GM19468 (cell line): Measurements from ENCODE around the gene PJVK.

Experiments used
- ATAC-seq: cut with Tn5 transposase; IDR thresholded peaks from one replicate; pipeline ENCODE4 v1.9.1; 2021; ENCODE audit warnings: mild to moderate bottlenecking, moderate library complexity, moderate number of reproducible peaks; ENCODE audit not compliant: unreplicated experiment; ENCODE audit errors: extremely low read depth

The PJVK gene

DNA sequence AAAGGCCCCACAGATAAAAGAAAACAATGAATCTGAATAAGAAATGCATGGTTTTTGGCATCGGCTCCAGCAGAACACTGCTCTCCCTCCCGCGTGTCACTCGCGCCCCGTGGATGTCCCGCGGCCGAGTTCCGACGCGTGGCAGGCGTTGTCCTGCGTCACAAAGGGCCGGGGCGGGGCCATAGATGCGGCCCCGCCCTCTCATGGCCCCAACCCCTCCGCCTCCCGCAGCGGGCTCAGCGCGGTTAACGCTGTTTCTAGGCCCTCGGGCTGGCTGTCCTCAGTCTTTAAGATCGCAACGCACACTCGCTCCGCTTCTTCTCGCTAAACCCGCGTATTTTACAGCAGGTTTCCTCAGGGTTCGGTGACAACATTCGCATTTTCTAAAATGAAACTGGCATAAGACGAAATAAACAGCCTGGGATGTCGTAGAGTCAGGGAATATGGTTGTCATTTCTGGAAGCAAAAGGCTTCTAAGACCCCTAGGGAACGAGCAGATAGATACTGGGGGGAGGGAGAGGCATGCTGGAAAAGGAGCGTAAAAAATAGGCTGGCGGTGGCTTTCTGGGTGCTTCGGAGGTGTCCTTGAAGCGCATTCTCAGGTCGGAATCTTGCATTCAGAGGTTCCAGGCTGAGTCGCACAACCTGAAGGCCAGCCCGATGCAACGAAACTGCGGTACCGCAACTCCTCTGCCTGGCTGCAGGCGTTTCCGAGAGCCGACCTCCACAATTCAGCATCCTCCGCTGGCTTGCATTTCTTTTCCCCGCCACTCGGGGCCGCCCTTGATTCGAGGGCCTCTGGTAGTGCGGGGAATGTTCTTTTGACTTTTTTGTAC, 27.5 kb downstream of the PJVK start, which contains the start of gene FKBP7:
Gene FKBP7 (minus strand): TSS at position 162 of the 836 bp plus-strand sequence. CDS start 101 bp downstream, at position 61.
- ATAC-seq, result peak; percentile 8

DNA sequence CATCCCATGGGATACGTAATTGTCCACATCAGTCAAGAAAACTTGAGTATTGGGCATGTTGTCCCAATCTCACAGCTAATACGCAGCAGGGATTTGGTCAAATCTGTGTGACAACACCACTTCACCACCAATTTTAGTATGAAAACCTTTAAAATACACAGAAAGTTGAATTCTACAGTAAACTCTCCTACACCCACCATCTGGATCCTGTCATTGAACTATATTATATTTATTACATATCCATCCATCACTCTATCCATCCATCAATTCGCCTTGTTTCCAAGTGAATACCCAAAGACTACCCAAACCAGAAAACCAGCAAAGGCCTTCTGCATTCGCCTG, 28.1 kb downstream of the PJVK start:
- ATAC-seq, result no peak

- no peak for ATAC-seq
Observed at GRCh38 chr2:178479758-178480226, 28.6 kb downstream of the PJVK start.

DNA sequence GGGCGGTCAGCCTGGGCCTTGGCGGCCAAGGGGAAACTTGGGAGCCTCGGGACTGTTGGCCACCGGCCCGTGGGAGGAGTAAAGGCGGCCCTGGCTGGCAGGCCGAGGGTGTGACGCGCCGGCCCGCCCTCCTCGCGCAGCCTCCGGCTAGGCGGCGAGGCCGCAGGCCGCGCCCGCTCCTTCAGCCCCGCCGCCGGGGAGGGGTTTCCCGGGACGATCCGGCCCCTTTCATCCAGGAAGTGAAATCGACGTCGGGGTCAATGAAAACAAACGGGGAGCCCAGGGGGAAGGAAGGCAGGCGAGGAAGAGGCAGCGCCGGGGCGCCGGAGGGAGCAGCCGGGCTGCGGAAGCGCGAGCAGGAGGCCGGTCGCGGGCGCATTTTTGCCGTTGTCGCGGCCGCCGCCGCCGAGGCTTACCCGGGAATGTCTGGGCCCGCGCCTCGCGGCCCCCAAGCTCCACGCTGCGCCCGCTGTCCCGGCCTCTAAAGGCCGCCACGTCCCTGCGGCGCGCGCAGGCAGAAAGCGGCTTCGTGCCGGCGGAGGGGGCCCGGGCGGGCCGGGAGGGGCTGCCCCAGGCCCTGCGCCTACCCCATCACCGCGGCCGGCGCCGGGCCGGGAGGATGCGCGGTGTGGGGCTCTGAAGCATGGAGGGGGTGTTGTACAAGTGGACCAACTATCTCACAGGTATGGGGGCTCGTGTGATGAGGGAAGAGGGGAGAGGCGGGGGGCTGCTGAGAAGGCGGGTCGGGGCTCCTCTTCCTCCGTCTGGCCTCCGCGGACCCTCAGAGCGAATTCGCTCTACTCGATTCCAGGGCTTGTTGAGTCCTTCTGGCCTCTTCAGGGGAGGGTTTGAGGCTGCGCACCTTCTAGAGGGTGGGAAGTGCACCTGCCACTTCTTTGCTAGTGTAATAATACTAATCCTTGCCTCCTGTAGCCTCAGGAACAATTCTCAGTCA, 29.3 kb downstream of the PJVK start, which contains the start of gene PLEKHA3:
Gene PLEKHA3 (plus strand): TSS at position 231 of the 955 bp plus-strand sequence. CDS start 413 bp downstream, at position 644.
- ATAC-seq, result peak; percentile 71

GRCh38 chr2:178482437-178482836, 31.3 kb downstream of the PJVK start:
- ATAC-seq, result peak; percentile 20

- no peak for ATAC-seq
Observed at GRCh38 chr2:178484245-178485041, 33.3 kb downstream of the PJVK start.

DNA sequence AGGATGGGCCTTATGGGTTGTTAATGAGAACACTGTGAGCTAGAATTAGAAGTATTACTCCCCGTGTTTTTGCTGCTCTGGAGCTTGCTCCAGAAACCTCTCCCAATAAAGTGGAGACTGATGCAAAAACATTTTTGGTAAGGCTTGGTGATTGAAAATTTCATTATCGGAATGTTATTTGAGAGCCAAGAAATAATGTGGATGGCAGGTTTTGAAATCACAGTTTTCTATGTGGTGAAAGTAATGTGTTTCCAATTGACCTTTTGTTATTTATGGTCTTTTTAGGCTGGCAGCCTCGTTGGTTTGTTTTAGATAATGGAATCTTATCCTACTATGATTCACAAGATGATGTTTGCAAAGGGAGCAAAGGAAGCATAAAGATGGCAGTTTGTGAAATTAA, 34.2 kb downstream of the PJVK start:
- no peak for ATAC-seq

GRCh38 chr2:178491612-178492011, 40.4 kb downstream of the PJVK start:
- ATAC-seq, result no peak

DNA sequence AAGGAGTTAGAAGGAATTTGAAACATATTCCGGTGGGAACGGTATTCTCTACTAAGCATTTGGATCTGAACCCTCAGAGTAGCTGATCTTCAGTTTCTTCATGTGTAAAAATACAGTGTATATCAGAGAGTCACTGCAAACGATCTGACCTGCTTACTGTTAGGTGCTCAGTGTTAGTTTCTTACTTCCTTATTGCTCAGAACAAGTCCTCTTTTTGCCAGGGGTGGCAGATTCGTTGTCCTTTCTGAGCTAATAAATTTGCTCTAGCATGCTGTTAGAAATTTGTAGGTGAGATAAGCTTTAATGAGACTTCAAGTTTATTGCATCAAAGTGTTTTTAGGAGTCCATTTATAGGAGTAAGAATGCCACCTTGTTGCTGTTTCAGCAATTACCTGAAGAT, 44.9 kb downstream of the PJVK start:
- no peak for ATAC-seq

DNA sequence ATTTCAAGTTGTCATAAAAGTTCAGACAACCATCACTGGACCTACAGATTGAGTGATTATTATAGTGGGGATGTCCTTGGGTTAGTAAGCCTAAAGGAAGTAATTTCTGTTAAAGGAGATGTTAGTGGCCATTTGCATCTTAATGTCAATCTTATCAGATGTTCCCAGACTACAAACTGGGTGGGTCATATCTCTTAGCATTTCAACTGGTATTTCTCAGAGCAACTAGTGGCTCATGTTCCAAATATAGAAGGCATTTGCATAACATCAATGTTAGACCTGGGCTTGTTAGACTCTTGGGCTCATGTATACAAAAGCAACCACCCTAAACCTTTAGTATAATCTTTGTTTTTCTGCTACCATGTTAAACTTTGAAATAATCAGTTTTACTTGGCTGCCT, 47.0 kb downstream of the PJVK start:
- ATAC-seq, result no peak

DNA sequence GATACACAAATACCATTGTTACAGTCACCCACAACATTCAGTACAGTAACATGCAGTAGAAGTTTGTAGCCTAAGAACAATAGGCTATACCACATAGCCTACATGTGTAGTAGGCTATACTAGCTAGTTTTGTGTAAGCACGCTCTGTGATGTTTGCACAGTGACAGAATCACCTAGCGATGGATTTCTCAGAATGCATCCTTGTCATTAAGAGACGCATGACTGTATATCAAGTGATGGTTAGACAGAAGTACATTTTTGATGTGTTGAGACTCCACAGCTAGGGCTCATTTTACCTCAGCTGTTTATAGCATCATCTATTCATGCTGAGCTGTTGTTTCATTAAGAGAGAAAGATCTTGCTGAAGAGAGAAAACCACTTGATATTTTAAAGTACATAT, 48.5 kb downstream of the PJVK start:
- ATAC-seq, result no peak

DNA sequence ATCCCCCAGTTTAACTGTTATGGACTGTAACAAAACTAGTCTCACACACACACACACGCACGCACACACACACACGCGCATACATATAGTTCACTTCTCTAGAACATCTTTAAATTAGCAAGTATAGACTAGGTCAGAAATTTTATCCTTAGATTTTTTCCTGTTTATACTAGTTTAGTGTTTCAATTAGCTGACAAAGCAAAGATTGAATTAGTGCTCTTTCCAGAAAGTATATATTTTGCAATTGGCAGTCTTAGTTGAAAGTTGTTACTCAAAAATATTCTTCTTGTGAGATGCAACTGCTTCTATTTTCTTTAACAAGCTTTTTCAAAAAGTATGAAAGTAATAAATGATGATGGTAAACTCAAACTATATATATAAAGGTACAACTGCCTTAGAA, 51.6 kb downstream of the PJVK start:
- no peak for ATAC-seq

DNA sequence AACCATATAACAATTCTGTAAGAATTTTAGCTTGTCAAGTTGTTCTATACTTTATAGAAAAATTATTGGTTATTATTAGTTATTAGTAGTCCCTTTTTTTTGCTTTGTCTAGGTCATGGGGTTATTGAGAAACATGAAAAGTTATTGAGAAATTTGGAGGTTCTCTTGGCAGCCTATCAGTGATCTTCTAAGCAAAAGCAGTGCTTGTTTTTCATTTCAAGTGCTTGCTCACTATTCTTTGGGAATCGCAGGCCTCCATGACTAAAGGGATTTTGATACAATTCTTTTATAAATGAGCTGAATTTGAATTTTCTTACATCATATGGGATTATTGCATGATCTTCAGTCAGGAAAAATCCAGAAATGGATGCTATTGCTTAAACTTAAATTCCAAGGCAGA, 54.9 kb downstream of the PJVK start:
- ATAC-seq, result no peak

GRCh38 chr2:178506524-178506923, 55.3 kb downstream of the PJVK start:
- no peak for ATAC-seq

DNA sequence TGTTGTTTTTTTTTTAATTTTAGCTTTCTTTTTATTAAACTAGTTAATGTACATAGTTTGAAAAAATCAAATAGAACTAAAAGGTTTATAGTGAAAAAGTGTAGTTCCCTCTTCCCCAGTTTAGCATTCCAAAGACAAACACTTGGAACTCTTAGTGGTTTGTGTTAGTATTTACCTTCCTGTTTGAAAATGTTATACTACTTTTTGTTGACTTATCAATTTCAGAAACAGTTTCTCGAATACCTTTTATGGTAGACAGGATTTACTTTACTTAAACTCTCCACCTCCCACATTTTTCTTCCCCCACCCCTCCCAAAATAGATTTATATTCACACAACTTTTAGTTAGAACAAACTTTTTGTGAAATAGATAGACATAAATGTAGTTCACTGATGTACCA, 55.8 kb downstream of the PJVK start:
- no peak for ATAC-seq

DNA sequence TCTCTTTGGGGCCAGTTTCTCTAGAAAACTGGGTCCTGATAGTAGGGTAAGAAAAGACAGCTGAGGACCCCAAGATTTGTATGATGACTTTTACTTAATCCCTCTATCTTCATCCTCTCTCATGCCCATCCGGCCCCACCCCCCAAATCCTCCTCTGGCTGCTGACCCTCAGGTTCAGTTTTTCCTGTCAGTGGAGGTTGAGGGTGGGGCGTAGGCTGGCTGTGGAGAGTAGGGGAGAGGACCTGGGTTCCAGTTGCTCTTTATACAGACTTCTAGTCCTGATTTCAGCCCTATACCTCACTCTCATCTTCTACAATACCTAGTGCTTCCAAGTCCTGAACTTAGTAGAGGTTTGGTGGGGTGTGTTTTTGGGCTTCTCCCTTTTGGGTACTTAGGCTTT, 57.5 kb downstream of the PJVK start:
- ATAC-seq, result no peak

GRCh38 chr2:178510384-178510783, 59.2 kb downstream of the PJVK start:
- no peak for ATAC-seq
